Measurements from ENCODE around the gene ST13.

DNA sequence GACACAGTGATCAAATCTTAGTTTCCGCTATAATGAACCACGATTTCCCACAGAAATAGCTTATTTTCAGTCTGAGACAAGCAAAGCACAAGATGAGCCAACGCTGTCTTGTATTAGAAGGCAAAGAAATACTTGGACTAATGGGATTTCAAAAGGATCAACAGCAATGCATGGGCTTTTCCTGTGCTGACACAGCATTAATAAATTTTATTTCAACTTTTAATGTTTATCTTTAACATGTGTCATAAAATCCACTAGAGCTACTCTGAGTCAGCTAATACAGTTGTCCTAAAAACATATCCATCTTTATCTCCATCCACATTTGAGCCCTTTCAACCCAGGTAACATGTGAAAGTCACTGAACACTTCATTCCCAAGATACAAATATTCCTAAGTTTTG, 21.8 kb downstream of the ST13 start:
- TF ChIP-seq, protein P1, sequence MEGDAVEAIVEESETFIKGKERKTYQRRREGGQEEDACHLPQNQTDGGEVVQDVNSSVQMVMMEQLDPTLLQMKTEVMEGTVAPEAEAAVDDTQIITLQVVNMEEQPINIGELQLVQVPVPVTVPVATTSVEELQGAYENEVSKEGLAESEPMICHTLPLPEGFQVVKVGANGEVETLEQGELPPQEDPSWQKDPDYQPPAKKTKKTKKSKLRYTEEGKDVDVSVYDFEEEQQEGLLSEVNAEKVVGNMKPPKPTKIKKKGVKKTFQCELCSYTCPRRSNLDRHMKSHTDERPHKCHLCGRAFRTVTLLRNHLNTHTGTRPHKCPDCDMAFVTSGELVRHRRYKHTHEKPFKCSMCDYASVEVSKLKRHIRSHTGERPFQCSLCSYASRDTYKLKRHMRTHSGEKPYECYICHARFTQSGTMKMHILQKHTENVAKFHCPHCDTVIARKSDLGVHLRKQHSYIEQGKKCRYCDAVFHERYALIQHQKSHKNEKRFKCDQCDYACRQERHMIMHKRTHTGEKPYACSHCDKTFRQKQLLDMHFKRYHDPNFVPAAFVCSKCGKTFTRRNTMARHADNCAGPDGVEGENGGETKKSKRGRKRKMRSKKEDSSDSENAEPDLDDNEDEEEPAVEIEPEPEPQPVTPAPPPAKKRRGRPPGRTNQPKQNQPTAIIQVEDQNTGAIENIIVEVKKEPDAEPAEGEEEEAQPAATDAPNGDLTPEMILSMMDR (IDR thresholded peaks at IDR 0.05) = no peak
- TF ChIP-seq POLR2AphosphoS5 (IDR thresholded peaks at IDR 0.05; ENCODE audit: insufficient read depth in 1 of 2, low read depth in 1 of 2) = no peak
- no peak for TF ChIP-seq POLR2A (IDR thresholded peaks at IDR 0.05)

Measured in vagina (tissue), 2 donors.